Measurements from ENCODE around the gene CD58.

- TF ChIP-seq CTCF (IDR thresholded peaks at IDR 0.05) (no peak), POLR2AphosphoS5 (IDR thresholded peaks at IDR 0.05) (no peak), POLR2A (IDR thresholded peaks at IDR 0.05) (no peak), EP300 (IDR thresholded peaks at IDR 0.05) (no peak)
Observed at GRCh38 chr1:116465477-116465844, 105.4 kb downstream of the CD58 start.

Measured in suprapubic skin (tissue), 4 donors.